Hair follicle dermal papilla cell (primary cell): ENCODE results near the gene RHNO1. TPM values are rescaled to one million over a fixed set of nuclear protein-coding genes. Genes with fewer than 3 reads are reported as not detected.

ENCODE experiments used
- total RNA-seq: library from RNA; depleted of rRNA; stranded (reverse); fragments of >200 nt; gene quantifications from 2 replicates; pipeline ENCODE4 v1.2.3, GENCODE V29; 2012

RHNO1 gene
- total RNA-seq: 23.6 and 24.8 TPM in 2 replicates

GRCh38 chr12:2877047-2877952, at the start of gene RHNO1, which contains the start of gene FOXM1:
Gene RHNO1, plus strand, starts transcription at chr12:2877223. Its CDS starts 8,144 bp downstream, at chr12:2885367.
Gene FOXM1, minus strand, starts transcription at chr12:2877174. Its CDS starts 2,696 bp downstream, at chr12:2874478.

GRCh38 chr12:2834581-2835491, 42.2 kb upstream of the RHNO1 start, which contains the start of gene NRIP2:
Gene NRIP2, minus strand, starts transcription at chr12:2835035. Its CDS starts 52 bp downstream, at chr12:2834983.

GRCh38 chr12:2857021-2857431, 20.0 kb upstream of the RHNO1 start, which contains the start of gene TEX52:
Gene TEX52, minus strand, starts transcription at chr12:2857039. Its CDS starts 13 bp downstream, at chr12:2857026.

GRCh38 chr12:2890388-2891239, 13.6 kb downstream of the RHNO1 start, which contains the start of gene TULP3:
Gene TULP3, plus strand, starts transcription at chr12:2890891. Its CDS starts 57 bp downstream, at chr12:2890948.

Other genes with a start within 250 kb of the RHNO1 start
- 18.0 and 19.3 TPM in 2 replicates for gene FKBP4, start 82.3 kb upstream of the RHNO1 start, total RNA-seq
- gene ITFG2, start 64.6 kb upstream of the RHNO1 start, total RNA-seq: 21.1 and 25.3 TPM in 2 replicates
- under 0.01 TPM in 1 of 2 replicates, not detected in the other for gene NRIP2, start 42.2 kb upstream of the RHNO1 start, total RNA-seq
- gene TEX52, start 20.2 kb upstream of the RHNO1 start, total RNA-seq: not detected in 2 replicates
- gene FOXM1, start within 50 bp of the RHNO1 start, total RNA-seq: 7.6 and 9.8 TPM in 2 replicates
- 59.4 and 72.3 TPM in 2 replicates for gene TULP3, start 13.7 kb downstream of the RHNO1 start, total RNA-seq
- gene TEAD4, start 82.2 kb downstream of the RHNO1 start, total RNA-seq: 18.9 and 26.1 TPM in 2 replicates
- gene TSPAN9, start 200.2 kb downstream of the RHNO1 start, total RNA-seq: 48.3 and 58.9 TPM in 2 replicates